DND-41 (cell line): Measurements from ENCODE around the gene TBCE.

Experiments
- CTCF ChIP-seq: IDR thresholded peaks from 2 replicates; pipeline ENCODE4 v1.5.1; 2012; ENCODE audit warnings: borderline replicate concordance, low read length, moderate library complexity, mild to moderate bottlenecking; ENCODE audit not compliant: poor library complexity, severe bottlenecking; ENCODE audit errors: extremely low read depth
- EZH2 ChIP-seq: IDR thresholded peaks from 3 replicates; pipeline ENCODE4 v1.6.1; 2012; ENCODE audit warnings: borderline replicate concordance, low read depth, mild to moderate bottlenecking, moderate library complexity, low read length, inconsistent platforms; ENCODE audit not compliant: severe bottlenecking

GRCh38 chr1:235470741-235471439 is 103.7 kb downstream of the TBCE start:
- no peak for TF ChIP-seq CTCF
- no peak for TF ChIP-seq EZH2
